ENCODE data around the gene LRRC25. TPM values are rescaled to one million over a fixed set of nuclear protein-coding genes. Genes with fewer than 3 reads are reported as not detected.

The LRRC25 gene
- total RNA-seq, 2 donors from 2014 or later, result not detected

- H3K4me3 Mint-ChIP-seq, result no peak overlapping the region
- H3K36me3 Mint-ChIP-seq (ENCODE audit: low read depth), result peaks cover 20% of the 10 kb centered on the region
- no peak overlapping the region for H3K27ac Mint-ChIP-seq
- ATAC-seq (replicated peaks), result no peak
- H3K4me1 Mint-ChIP-seq, result no peaks in the 10 kb centered on the region
- no peaks in the 10 kb centered on the region for H3K9me3 Mint-ChIP-seq
- no peaks in the 10 kb centered on the region for H3K27me3 Mint-ChIP-seq
Observed at GRCh38 chr19:18431351-18432197, 34.2 kb upstream of the LRRC25 start.

DNA sequence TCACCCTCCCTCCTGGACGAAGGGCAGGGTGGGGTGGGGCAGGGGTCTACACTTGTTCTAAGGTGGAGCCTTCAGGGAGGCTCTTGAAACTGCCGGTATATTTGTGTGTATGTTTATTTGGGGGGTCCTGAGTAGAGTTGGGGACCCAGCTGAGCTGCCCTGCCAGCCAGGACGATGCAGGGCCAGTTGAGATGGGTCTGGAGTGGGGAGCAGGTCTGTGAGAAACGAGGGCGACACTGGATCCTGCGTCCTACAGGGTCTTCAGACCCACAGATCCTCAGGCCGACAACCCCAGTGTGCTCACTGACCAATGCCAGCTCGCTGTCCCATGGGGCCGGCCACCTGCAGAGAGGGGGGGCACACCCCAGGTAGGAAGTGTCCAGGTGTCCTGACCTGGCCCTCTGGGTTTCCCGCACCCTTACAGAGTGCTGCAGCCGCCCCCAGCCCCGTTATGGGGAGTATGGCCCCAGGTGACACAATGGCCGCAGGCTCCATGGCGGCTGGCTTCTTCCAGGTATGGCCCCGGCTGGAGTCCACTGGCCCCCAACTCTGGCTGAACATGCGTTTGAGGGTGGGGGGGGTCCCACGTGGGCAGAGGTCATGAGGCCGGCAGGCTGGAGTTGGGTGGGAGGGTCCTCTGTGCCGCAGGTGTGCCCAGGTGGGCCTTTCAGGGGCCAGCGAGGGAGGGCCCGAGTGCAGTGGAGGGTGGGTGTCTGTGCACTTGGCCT lies 33.2 kb upstream of the LRRC25 start:
- H3K4me1 Mint-ChIP-seq, result peaks cover 5% of the 10 kb centered on the region
- ATAC-seq (replicated peaks), result no peak
- no peak overlapping the region for H3K27ac Mint-ChIP-seq
- no peaks in the 10 kb centered on the region for H3K27me3 Mint-ChIP-seq
- no peaks in the 10 kb centered on the region for H3K9me3 Mint-ChIP-seq
- H3K36me3 Mint-ChIP-seq (ENCODE audit: low read depth), result peaks cover 20% of the 10 kb centered on the region
- no peak overlapping the region for H3K4me3 Mint-ChIP-seq

GRCh38 chr19:18429717-18430416 lies 32.4 kb upstream of the LRRC25 start:
- Mint-ChIP-seq H3K27ac (no peak overlapping the region), H3K27me3 (no peaks in the 10 kb centered on the region), H3K9me3 (no peaks in the 10 kb centered on the region), H3K36me3 (ENCODE audit: low read depth) (peaks cover 17% of the 10 kb centered on the region), H3K4me3 (peak overlapping the region; percentile 48), H3K4me1 (peaks cover 7% of the 10 kb centered on the region)
- ATAC-seq (replicated peaks), result no peak

- H3K27me3 Mint-ChIP-seq, result no peaks in the 10 kb centered on the region
- peak; percentile 87 for ATAC-seq (replicated peaks)
- H3K9me3 Mint-ChIP-seq, result no peaks in the 10 kb centered on the region
- peaks cover 8% of the 10 kb centered on the region for H3K36me3 Mint-ChIP-seq (ENCODE audit: low read depth)
- peak overlapping the region; percentile 48 for H3K4me3 Mint-ChIP-seq
- H3K4me1 Mint-ChIP-seq, result peaks cover 7% of the 10 kb centered on the region
- H3K27ac Mint-ChIP-seq, result no peak overlapping the region
Observed at GRCh38 chr19:18428787-18429674, 31.6 kb upstream of the LRRC25 start.

DNA sequence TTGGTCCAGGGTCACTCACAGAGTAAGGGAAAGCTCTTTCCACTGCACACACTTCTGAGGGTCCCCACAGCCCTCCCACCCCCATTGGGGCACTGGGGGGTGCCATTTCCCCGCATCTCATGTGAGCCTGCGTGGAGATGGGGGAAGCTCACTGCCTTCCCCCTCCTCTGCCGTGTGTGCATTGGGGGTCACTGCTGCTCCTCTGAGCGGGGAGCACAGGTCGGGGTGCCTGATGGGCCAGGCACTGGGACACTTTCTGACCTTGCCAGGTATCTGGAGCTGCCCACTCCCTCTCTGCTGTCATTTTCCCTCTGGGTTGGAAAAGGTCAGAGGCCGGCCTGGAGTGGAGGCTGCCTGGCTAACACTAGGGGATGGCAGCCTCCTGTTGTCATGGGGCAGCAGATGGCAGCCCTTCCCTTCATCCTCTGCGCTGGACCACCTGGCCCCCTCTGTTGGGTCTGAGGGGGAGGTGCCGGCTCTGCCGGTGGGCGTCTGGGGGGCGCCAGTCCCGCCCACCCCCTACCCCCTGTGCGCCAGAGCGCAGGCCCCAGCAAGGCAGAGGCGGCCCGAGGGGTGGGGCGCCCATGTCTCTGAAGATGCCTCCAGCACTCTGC lies 30.9 kb upstream of the LRRC25 start:
- Mint-ChIP-seq H3K4me3 (no peak overlapping the region), H3K9me3 (no peaks in the 10 kb centered on the region), H3K27ac (no peak overlapping the region), H3K4me1 (peaks cover 7% of the 10 kb centered on the region), H3K36me3 (ENCODE audit: low read depth) (peaks cover 7% of the 10 kb centered on the region), H3K27me3 (no peaks in the 10 kb centered on the region)
- no peak for ATAC-seq (replicated peaks)

GRCh38 chr19:18427743-18428113 lies 30.3 kb upstream of the LRRC25 start:
- Mint-ChIP-seq H3K36me3 (ENCODE audit: low read depth) (peaks cover 13% of the 10 kb centered on the region), H3K27ac (no peak overlapping the region), H3K27me3 (no peaks in the 10 kb centered on the region), H3K4me1 (peaks cover 13% of the 10 kb centered on the region), H3K9me3 (no peaks in the 10 kb centered on the region), H3K4me3 (no peak overlapping the region)
- ATAC-seq (replicated peaks), result no peak

DNA sequence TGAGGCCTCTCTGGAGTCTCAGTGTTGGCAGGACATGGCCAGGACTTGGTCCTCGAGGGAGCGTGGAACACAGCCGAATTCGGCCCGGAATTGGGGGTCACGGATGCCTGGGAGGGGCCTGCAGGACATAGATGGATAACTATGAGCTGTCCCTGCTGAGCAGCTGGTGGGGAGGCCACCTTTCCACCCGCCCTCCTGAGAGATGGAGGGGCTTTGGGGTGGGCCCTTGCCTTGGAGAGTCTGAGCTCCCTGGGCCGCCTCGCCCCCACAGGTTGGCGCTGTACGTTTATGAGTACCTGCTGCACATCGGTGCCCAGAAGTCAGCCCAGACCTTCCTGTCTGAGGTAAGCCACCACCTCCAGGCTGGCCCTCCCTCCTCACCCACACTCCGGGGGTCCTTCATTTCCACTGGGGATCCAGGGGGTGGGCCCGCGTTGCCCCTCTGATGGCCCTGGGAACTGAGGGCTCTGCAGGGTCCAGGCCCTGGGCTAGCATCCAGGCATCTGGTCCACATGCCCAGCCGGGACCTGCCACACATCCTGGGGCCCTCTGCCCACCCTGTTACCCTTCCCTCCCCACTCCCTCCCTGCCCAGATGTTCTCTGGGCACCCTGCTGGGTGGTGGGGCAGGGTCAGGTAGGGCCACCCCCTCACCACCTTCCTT lies 29.8 kb upstream of the LRRC25 start:
- H3K9me3 Mint-ChIP-seq, result no peaks in the 10 kb centered on the region
- H3K4me1 Mint-ChIP-seq, result peaks cover 14% of the 10 kb centered on the region
- no peak overlapping the region for H3K27ac Mint-ChIP-seq
- peaks cover 15% of the 10 kb centered on the region for H3K36me3 Mint-ChIP-seq (ENCODE audit: low read depth)
- ATAC-seq (replicated peaks), result no peak
- H3K27me3 Mint-ChIP-seq, result no peaks in the 10 kb centered on the region
- no peak overlapping the region for H3K4me3 Mint-ChIP-seq

DNA sequence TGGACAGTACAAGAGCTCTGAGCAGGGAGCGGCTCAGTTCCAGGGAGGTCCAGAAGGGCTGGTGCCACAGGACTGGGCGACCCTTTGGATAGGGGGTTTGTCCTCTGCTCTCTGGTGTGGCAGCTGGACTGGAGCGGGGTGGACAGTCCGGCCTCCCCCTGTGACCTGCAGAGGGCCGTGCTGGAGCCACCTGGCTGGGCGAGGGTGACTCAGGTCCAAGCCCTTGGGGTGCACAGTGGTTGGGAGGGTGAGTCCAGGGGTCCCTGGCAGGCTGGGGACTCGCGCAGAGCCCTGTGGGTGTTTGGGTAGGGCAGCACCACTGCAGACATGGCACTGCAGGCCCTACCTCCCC lies 29.0 kb upstream of the LRRC25 start:
- H3K4me1 Mint-ChIP-seq, result peaks cover 23% of the 10 kb centered on the region

GRCh38 chr19:18425515-18426415 lies 28.3 kb upstream of the LRRC25 start:
- ATAC-seq (replicated peaks), result no peak
- peaks cover 19% of the 10 kb centered on the region for H3K36me3 Mint-ChIP-seq (ENCODE audit: low read depth)
- peaks cover 27% of the 10 kb centered on the region for H3K4me1 Mint-ChIP-seq

More for the DNA sequence above, 29.0 kb upstream of the LRRC25 start:
- H3K36me3 Mint-ChIP-seq (ENCODE audit: low read depth), result peaks cover 18% of the 10 kb centered on the region
- H3K9me3 Mint-ChIP-seq, result no peaks in the 10 kb centered on the region
- H3K4me3 Mint-ChIP-seq, result no peak overlapping the region
- no peak overlapping the region for H3K27ac Mint-ChIP-seq
- no peak for ATAC-seq (replicated peaks)
- H3K27me3 Mint-ChIP-seq, result no peaks in the 10 kb centered on the region

DNA sequence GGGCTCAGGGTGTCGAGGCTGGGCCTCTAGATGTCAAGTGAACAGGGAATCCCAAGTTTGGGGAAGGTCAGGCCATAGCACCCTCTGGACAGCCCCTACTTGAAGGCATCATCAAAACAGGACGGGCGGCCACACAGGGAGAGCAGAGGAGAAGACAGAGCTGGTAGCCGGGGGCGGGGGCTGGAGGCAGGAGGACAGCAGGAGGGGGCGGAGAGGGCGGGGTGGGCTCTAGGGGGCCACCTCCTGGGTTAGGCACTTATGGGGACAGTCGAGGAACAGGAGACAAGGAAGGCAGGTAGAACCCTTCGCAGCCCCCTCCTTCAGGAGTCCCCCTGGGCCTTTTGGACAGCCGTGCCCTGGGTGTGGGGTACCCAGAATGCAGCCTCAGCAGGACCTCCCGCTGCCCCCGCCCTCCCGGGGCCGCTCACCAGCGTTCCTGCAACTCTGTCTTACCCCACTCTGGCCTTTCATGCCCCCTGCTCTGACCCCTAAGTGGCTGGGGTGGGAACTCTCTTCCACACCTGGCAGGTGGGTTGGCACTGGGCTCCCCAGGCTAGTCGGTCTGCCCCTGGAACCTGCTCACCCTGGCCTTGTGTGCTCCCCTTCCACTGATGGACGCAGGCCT lies 27.6 kb upstream of the LRRC25 start:
- Mint-ChIP-seq H3K9me3 (no peaks in the 10 kb centered on the region), H3K4me1 (peaks cover 31% of the 10 kb centered on the region), H3K4me3 (no peak overlapping the region), H3K27ac (peak overlapping the region; percentile 68), H3K27me3 (no peaks in the 10 kb centered on the region), H3K36me3 (ENCODE audit: low read depth) (peaks cover 25% of the 10 kb centered on the region)
- no peak for ATAC-seq (replicated peaks)

More at GRCh38 chr19:18425515-18426415, 28.3 kb upstream of the LRRC25 start:
- H3K9me3 Mint-ChIP-seq, result no peaks in the 10 kb centered on the region
- H3K27ac Mint-ChIP-seq, result peak overlapping the region; percentile 68
- no peaks in the 10 kb centered on the region for H3K27me3 Mint-ChIP-seq
- no peak overlapping the region for H3K4me3 Mint-ChIP-seq

GRCh38 chr19:18424122-18424889 lies 26.9 kb upstream of the LRRC25 start:
- Mint-ChIP-seq H3K4me3 (peak overlapping the region; percentile 97), H3K36me3 (ENCODE audit: low read depth) (peaks cover 26% of the 10 kb centered on the region), H3K27ac (peak overlapping the region; percentile 56), H3K9me3 (no peaks in the 10 kb centered on the region), H3K27me3 (no peaks in the 10 kb centered on the region), H3K4me1 (peaks cover 32% of the 10 kb centered on the region)
- no peak for ATAC-seq (replicated peaks)

Measured in activated T-helper 17 cell treated with anti-CD3 and anti-CD28 coated beads, Interleukin-2, amount 50 U/mL, for 72 hours (primary cell).